Measurements from ENCODE around the gene GHSR. TPM values are rescaled to one million over a fixed set of nuclear protein-coding genes. Genes with fewer than 3 reads are reported as not detected.

The GHSR gene
- total RNA-seq, 6 donors from 2014 or later = not detected

DNA sequence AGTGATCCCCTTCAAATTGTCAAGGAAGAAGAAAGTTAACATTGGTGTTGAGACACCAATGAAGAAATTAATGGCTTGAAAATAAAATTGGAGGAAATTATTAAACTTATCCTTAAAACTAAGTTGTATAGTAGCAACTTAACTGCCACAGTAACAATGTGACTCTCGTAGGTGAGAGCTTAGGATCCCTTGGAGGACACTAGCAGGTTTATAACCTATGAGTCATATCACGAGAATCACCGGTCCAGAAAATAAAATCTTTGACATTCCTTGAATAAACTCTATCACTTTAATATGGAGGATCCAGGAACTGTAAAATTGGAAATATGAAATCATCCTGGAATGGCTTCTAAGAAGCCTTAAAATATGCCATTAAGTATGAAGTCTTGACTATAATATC lies 2.1 kb downstream of the GHSR start:
- H3K4me1 ChIP-seq = peaks cover 6 to 27% (median 11%) of the 10 kb centered on the region in 4 donors
- 90 to 93% methylated on average over 3 of the region's 3 CpGs for WGBS, 2 donors
- H3K36me3 ChIP-seq = no peaks in the 10 kb centered on the region
- no peak overlapping the region for H3K4me3 ChIP-seq
- no peak for ATAC-seq (ENCODE audit: low FRiP score in 2 of 2)
- H3K9me3 ChIP-seq = no peaks in the 10 kb centered on the region
- peaks cover 0 to 33% (median 12%) of the 10 kb centered on the region in 4 donors for H3K27me3 ChIP-seq
- H3K27ac ChIP-seq = no peak overlapping the region
- TF ChIP-seq POLR2AphosphoS5 (IDR thresholded peaks at IDR 0.05) (no peak), EP300 (IDR thresholded peaks at IDR 0.05) (no peak), POLR2A (IDR thresholded peaks at IDR 0.05) (no peak)
- TF ChIP-seq, protein P1, sequence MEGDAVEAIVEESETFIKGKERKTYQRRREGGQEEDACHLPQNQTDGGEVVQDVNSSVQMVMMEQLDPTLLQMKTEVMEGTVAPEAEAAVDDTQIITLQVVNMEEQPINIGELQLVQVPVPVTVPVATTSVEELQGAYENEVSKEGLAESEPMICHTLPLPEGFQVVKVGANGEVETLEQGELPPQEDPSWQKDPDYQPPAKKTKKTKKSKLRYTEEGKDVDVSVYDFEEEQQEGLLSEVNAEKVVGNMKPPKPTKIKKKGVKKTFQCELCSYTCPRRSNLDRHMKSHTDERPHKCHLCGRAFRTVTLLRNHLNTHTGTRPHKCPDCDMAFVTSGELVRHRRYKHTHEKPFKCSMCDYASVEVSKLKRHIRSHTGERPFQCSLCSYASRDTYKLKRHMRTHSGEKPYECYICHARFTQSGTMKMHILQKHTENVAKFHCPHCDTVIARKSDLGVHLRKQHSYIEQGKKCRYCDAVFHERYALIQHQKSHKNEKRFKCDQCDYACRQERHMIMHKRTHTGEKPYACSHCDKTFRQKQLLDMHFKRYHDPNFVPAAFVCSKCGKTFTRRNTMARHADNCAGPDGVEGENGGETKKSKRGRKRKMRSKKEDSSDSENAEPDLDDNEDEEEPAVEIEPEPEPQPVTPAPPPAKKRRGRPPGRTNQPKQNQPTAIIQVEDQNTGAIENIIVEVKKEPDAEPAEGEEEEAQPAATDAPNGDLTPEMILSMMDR (IDR thresholded peaks at IDR 0.05) = no peak
- DNase-seq = no peak

DNA sequence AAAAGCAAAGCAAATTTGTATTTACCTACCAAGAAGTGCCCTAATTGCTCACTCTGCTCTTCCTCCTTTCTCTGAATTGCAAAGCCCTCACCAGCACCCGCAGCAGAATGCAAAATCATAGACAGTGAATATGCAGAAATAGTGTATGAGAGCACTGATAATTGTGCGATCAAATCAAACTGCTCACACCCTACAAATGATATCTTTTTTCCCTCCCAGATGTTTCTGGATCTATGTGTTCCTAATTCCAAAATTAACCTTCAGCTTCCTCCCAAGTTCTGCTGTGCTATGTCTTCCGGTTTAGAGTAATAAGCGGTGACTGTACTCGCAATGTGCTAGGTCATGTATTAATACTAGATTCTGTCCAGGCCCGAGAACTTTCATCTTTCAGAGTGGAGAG lies 3.4 kb downstream of the GHSR start:
- 69 to 75% methylated on average over 6 of the region's 6 CpGs for WGBS, 2 donors
- peaks cover 0 to 26% (median 11%) of the 10 kb centered on the region in 4 donors for H3K27me3 ChIP-seq
- DNase-seq = no peak
- no peak overlapping the region for H3K27ac ChIP-seq
- no peaks in the 10 kb centered on the region for H3K9me3 ChIP-seq
- H3K4me3 ChIP-seq = no peak overlapping the region
- H3K36me3 ChIP-seq = no peaks in the 10 kb centered on the region
- TF ChIP-seq, protein P1 (IDR thresholded peaks at IDR 0.05) = no peak
- TF ChIP-seq POLR2A (IDR thresholded peaks at IDR 0.05) (no peak), EP300 (IDR thresholded peaks at IDR 0.05) (no peak), POLR2AphosphoS5 (IDR thresholded peaks at IDR 0.05) (no peak)
- H3K4me1 ChIP-seq = peaks cover 6 to 25% (median 9%) of the 10 kb centered on the region in 4 donors
- ATAC-seq (ENCODE audit: low FRiP score in 2 of 2) = no peak

DNA sequence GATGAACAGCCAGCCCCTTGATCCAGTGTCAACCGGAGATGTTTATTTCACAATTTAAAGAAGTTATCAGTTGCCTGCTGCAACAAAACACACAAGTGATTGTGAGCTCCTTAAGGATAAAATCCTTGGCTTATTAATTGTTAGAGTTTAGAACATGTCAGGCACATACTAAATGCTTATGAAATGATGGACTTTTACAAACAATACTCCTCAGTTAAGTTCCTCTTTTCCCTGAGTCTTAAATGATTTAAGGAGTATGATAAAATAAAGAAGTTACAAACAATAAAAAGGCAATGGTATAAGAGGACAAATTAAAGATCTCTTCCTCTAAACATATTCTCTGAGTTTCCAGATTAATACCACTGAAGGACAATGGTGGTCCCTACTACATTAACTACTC lies 5.7 kb downstream of the GHSR start:
- H3K27me3 ChIP-seq = peaks cover 0 to 5% (median 2%) of the 10 kb centered on the region in 4 donors
- ATAC-seq (ENCODE audit: low FRiP score in 2 of 2) (no peak), DNase-seq (no peak)
- H3K36me3 ChIP-seq = no peaks in the 10 kb centered on the region
- 76 to 80% methylated on average over 1 of the region's 1 CpG for WGBS, 2 donors
- TF ChIP-seq POLR2AphosphoS5 (IDR thresholded peaks at IDR 0.05) (no peak), EP300 (IDR thresholded peaks at IDR 0.05) (no peak), POLR2A (IDR thresholded peaks at IDR 0.05) (no peak)
- TF ChIP-seq, protein P1 (IDR thresholded peaks at IDR 0.05) = no peak
- no peaks in the 10 kb centered on the region for H3K9me3 ChIP-seq
- H3K27ac ChIP-seq = no peak overlapping the region
- no peak overlapping the region for H3K4me3 ChIP-seq
- peaks cover 0 to 3% (median under 1%) of the 10 kb centered on the region in 4 donors for H3K4me1 ChIP-seq

DNA sequence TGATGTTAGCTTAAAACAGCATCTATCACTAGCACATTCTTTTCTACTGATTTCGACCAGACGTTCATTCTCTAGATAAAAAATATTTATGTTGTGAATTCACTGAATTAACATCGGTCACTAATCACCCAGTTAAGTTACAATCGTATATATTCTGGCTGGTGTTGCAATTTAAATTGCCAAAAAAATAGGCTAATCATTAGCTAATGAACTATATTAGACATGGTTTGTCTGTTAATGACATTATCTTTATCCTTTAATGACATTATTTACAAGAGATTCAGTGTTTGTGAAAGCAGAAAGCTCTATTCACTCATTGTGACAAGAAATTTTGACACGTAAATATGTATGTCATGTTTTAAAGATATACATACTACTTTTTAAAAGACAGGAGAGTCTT lies 6.7 kb downstream of the GHSR start:
- H3K4me3 ChIP-seq = no peak overlapping the region
- ATAC-seq (ENCODE audit: low FRiP score in 2 of 2) (no peak), DNase-seq (no peak)
- no peaks in the 10 kb centered on the region for H3K9me3 ChIP-seq
- peaks cover 0 to 3% (median 0%) of the 10 kb centered on the region in 4 donors for H3K27me3 ChIP-seq
- no peaks in the 10 kb centered on the region for H3K36me3 ChIP-seq
- TF ChIP-seq POLR2A (IDR thresholded peaks at IDR 0.05) (no peak), POLR2AphosphoS5 (IDR thresholded peaks at IDR 0.05) (no peak), EP300 (IDR thresholded peaks at IDR 0.05) (no peak)
- TF ChIP-seq, protein P1 (IDR thresholded peaks at IDR 0.05) = no peak
- H3K27ac ChIP-seq = no peak overlapping the region
- 75 to 81% methylated on average over 5 of the region's 5 CpGs for WGBS, 2 donors
- H3K4me1 ChIP-seq = no peaks in the 10 kb centered on the region

DNA sequence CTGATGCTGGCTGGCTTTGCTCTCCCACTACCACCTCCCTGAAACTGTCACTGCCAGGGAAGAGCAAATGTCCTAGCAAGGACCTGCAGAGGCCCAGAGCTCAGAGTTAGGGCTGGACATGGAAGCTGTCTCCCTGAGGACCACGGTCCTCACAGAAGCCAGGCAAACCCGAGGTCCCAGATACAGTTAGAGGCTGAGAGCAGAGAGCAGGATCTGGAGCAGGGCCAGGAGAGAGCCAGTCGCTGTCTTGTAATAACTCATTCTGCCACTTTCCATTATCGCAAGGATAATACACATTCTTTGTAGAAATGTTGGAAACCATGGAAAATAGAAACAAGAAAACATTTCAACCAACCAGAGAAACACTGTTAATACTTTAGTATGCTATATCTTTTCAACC lies 10.1 kb downstream of the GHSR start:
- TF ChIP-seq POLR2A (IDR thresholded peaks at IDR 0.05) (no peak), POLR2AphosphoS5 (IDR thresholded peaks at IDR 0.05) (no peak), EP300 (IDR thresholded peaks at IDR 0.05) (no peak)
- TF ChIP-seq, protein P1 (IDR thresholded peaks at IDR 0.05) = no peak
- Histone ChIP-seq H3K4me1 (no peaks in the 10 kb centered on the region), H3K9me3 (peaks cover 0 to 4% (median under 1%) of the 10 kb centered on the region in 4 donors), H3K4me3 (no peak overlapping the region), H3K27me3 (no peaks in the 10 kb centered on the region), H3K36me3 (no peaks in the 10 kb centered on the region), H3K27ac (no peak overlapping the region)
- no peak for DNase-seq
- WGBS, 2 donors = 52 to 53% methylated on average over 4 of the region's 4 CpGs
- ATAC-seq (ENCODE audit: low FRiP score in 2 of 2) = no peak

All from upper lobe of left lung (tissue), 6 donors.